Measurements from ENCODE around the gene JADE2.
"Not testable (repeated sequence)": the region's sequence is repeated elsewhere in the genome, so short reads cannot be mapped to it uniquely, and the experiment has no call there.

The JADE2 gene

GRCh38 chr5:134583766-134584165 lies 58.3 kb downstream of the JADE2 start:
- DNase-seq (ENCODE audit: low read depth in 2 of 3, low spot score in 1 of 3) = no peak

GRCh38 chr5:134584662-134585061 lies 59.2 kb downstream of the JADE2 start:
- DNase-seq (ENCODE audit: low read depth in 2 of 3, low spot score in 1 of 3) = no peak

GRCh38 chr5:134585966-134586365 lies 60.5 kb downstream of the JADE2 start:
- DNase-seq (ENCODE audit: low read depth in 2 of 3, low spot score in 1 of 3) = no peak

GRCh38 chr5:134586866-134587524 lies 61.5 kb downstream of the JADE2 start:
- peak; percentile 81 to 91 (median 83) for DNase-seq (ENCODE audit: low read depth in 2 of 3, low spot score in 1 of 3)

- peak; percentile 37 to 66 (median 47) for DNase-seq (ENCODE audit: low read depth in 2 of 3, low spot score in 1 of 3)
Observed at GRCh38 chr5:134590992-134591659, 65.7 kb downstream of the JADE2 start.

- no peak for DNase-seq (ENCODE audit: low read depth in 2 of 3, low spot score in 1 of 3)
Observed at GRCh38 chr5:134592141-134592746, 66.8 kb downstream of the JADE2 start.

GRCh38 chr5:134594336-134594735 lies 68.9 kb downstream of the JADE2 start:
- no peak for DNase-seq (ENCODE audit: low read depth in 2 of 3, low spot score in 1 of 3)

GRCh38 chr5:134594797-134595457 lies 69.5 kb downstream of the JADE2 start:
- DNase-seq (ENCODE audit: low read depth in 2 of 3, low spot score in 1 of 3) = no peak

GRCh38 chr5:134595458-134595838 lies 70.0 kb downstream of the JADE2 start:
- no peak for DNase-seq (ENCODE audit: low read depth in 2 of 3, low spot score in 1 of 3)

GRCh38 chr5:134599820-134600219 lies 74.3 kb downstream of the JADE2 start:
- not testable (repeated sequence) for DNase-seq (ENCODE audit: low read depth in 2 of 3, low spot score in 1 of 3)

- DNase-seq (ENCODE audit: low read depth in 2 of 3, low spot score in 1 of 3) = no peak
Observed at GRCh38 chr5:134600600-134600999, 75.1 kb downstream of the JADE2 start.

- DNase-seq (ENCODE audit: low read depth in 2 of 3, low spot score in 1 of 3) = no peak
Observed at GRCh38 chr5:134603059-134603458, 77.6 kb downstream of the JADE2 start.

GRCh38 chr5:134604908-134605307 lies 79.4 kb downstream of the JADE2 start:
- DNase-seq (ENCODE audit: low read depth in 2 of 3, low spot score in 1 of 3) = no peak

- no peak for DNase-seq (ENCODE audit: low read depth in 2 of 3, low spot score in 1 of 3)
Observed at GRCh38 chr5:134606726-134607125, 81.3 kb downstream of the JADE2 start.

GRCh38 chr5:134608555-134608954 lies 83.1 kb downstream of the JADE2 start:
- DNase-seq (ENCODE audit: low read depth in 2 of 3, low spot score in 1 of 3) = no peak

- no peak for DNase-seq (ENCODE audit: low read depth in 2 of 3, low spot score in 1 of 3)
Observed at GRCh38 chr5:134609232-134609851, 83.9 kb downstream of the JADE2 start.

GRCh38 chr5:134610725-134611124 lies 85.3 kb downstream of the JADE2 start:
- no peak for DNase-seq (ENCODE audit: low read depth in 2 of 3, low spot score in 1 of 3)

- DNase-seq (ENCODE audit: low read depth in 2 of 3, low spot score in 1 of 3) = no peak
Observed at GRCh38 chr5:134611515-134611914, 86.0 kb downstream of the JADE2 start.

- DNase-seq (ENCODE audit: low read depth in 2 of 3, low spot score in 1 of 3) = no peak
Observed at GRCh38 chr5:134614450-134615085, 89.1 kb downstream of the JADE2 start.

GRCh38 chr5:134620634-134621033 lies 95.2 kb downstream of the JADE2 start:
- DNase-seq (ENCODE audit: low read depth in 2 of 3, low spot score in 1 of 3) = no peak

GRCh38 chr5:134625559-134625958 lies 100.1 kb downstream of the JADE2 start:
- no peak for DNase-seq (ENCODE audit: low read depth in 2 of 3, low spot score in 1 of 3)
